NCI-H2107 treated with DMSO at 0.1 percent for 48 hours (cell line): Measurements from ENCODE around the gene MX1.
A peak's percentile ranks its signal among the peaks of the same experiment; 100 is the strongest.
"Not testable (repeated sequence)": the region's sequence is repeated elsewhere in the genome, so short reads cannot be mapped to it uniquely, and the experiment has no call there.

ENCODE experiments used
- DNase-seq: peaks from one replicate; lab custom pipeline; 2025; ENCODE audit not compliant: unreplicated experiment; lab: John Stamatoyannopoulos, UW

Gene MX1

DNA sequence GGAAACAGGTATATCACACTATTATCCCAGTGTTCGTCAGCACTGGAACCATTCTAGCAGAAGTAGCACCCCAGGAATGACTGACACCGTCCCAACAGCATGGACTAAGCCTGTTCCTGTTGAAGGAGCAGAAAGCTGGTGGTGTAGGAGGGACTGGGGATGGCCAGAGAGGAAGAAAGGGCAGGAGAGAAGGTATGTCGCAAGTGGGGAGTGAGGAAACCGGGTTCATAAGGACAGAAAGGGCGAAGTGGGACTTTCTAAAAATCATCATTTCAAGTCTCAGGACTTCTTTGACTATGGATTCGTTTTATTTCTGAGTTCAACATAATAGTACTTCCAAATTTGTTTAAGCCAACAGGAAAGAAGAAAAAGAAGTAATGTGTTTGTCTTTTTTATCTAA is 19.7 kb upstream of the MX1 start:
- no peak for DNase-seq

DNA sequence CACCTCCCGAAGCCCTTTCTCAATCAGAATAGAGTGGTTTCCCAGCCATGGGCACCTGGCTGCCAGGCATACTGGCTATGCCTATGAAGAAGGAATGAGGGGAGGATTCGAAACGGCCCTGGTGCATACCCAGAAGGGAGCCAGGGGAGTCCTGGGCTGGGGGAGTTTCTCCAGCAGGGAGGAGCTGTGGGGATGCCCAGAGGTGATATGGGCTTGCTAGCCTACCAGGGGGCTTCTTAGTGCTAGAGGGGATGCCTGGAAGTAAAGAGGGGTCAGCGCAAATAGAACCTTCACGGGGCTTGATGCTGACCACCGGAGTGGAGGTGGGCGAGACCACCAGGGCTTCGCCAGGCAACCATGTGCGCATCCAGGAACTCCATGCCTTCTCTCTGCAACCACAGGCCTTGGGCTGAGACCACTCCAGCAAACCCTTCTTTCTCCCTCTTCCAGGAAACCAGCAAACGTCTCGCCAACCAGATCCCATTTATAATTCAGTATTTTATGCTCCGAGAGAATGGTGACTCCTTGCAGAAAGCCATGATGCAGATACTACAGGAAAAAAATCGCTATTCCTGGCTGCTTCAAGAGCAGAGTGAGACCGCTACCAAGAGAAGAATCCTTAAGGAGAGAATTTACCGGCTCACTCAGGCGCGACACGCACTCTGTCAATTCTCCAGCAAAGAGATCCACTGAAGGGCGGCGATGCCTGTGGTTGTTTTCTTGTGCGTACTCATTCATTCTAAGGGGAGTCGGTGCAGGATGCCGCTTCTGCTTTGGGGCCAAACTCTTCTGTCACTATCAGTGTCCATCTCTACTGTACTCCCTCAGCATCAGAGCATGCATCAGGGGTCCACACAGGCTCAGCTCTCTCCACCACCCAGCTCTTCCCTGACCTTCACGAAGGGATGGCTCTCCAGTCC is 18.2 kb upstream of the MX1 start:
- no peak for DNase-seq

DNA sequence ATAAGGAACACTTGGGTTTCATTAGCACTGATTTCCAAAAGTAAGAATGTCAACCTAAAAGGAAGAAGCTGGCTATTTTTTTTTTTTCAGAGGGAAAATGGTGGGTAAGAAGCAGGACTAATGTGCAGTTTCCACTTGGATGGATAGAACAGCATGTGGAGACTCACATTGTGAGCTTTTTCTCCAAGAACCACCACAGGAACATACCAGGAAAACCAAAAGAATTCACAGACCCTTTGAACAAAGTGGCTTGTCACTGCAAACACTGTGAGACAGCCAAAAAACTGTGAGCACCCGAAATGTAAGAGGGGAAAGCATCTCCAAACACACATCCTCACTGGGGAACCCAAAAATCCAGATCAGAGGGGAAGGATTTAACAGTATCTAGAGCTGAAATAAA is 15.7 kb upstream of the MX1 start:
- DNase-seq: no peak

DNA sequence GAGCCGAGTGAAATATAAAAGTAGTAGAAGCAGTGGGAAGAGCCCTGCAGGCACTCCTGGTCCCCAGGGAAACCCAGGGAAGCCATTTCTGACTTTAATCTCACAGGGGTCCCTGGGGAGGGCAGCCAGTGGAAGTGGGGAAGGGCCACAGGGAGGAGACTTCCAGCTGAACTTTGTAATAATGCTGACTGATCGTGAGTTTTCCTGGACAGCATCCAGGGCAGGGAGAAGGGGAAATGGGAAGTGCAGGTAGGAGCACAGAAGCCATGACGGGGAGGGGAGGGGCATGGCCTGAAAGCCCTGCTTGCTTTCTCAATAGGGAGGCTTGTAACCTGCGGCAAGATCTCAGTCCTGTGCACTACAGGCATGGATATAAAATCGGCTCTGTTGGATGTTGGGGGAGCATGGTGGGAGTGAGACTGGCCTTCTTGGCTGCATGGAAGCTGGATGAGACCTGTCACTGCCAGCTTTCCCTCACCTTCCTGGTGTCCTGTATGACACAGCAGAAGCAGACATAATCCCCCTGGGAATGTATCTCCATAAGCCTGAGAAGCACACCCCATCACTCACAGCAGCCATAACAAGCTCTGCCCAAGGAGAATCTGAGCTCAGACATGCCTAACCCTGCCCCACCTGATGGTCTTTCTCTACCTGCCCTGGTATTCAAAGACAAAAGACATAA is 15.1 kb upstream of the MX1 start:
- DNase-seq: no peak

DNA sequence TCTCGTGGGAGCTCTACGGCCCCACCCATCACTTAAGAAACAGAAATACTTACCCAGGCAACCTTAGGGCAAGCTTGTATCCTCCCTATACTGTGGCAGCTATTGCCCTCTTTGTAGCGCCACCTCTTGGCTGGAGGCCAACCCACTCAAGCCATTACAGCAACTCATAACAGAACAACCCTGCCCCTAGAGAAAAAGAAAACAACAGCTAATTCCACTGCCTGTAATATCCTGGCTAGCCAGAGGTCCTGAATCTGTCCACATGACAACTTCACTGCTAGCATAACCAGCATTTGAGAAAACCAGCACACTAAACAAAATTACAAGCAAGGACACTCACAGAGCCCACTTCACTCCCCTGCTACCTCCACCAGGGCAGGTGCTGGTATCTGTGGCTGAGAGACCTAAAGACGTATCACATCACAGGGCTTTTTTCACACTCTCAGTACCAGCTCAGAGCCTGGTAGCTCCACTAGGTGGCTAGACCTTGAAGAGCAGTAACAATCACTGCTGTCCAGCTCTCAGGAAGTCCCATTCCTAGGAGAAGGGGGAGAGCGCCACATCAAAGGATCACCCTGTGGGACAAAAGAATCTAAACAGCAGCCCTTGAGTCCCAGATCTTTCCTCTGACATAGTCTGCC is 14.5 kb upstream of the MX1 start:
- DNase-seq: no peak

DNA sequence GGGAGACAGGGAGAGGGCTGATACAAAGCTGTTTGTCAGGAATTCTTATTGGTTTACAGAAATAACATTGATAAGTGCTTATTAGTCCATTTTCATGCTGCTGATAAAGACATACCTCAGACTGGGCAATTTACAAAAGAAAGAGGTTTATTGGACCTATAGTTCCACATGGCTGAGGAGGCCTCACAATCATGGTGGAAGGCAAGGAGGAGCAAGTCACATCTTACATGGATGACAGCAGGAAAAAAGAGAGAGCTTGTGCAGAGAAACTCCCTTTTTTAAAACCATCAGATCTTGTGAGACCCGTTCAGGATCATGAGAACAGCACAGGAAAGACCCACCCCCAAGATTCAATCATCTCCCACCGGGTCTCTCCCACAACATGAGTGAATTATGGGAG is 8.5 kb upstream of the MX1 start:
- DNase-seq: not testable (repeated sequence)

DNA sequence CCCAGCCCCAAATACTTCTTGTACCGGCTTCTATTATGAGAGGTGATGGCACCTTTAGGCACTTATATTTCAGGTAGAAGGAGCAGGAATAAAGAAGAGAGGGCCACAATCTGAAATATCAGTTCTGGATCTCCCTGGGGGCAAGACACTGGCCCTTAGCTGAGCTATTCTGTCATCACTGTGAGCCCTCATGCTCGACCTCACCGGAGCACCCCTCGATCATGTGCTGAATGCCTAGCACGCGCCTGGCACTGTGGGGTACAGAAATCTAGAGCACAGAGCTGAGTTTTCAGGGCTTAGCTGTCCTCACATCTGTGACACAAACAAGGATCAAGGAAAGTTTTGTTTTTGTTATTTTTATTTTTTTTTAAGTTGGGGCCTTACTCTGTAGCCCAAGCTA is 7.6 kb upstream of the MX1 start:
- no peak for DNase-seq

DNA sequence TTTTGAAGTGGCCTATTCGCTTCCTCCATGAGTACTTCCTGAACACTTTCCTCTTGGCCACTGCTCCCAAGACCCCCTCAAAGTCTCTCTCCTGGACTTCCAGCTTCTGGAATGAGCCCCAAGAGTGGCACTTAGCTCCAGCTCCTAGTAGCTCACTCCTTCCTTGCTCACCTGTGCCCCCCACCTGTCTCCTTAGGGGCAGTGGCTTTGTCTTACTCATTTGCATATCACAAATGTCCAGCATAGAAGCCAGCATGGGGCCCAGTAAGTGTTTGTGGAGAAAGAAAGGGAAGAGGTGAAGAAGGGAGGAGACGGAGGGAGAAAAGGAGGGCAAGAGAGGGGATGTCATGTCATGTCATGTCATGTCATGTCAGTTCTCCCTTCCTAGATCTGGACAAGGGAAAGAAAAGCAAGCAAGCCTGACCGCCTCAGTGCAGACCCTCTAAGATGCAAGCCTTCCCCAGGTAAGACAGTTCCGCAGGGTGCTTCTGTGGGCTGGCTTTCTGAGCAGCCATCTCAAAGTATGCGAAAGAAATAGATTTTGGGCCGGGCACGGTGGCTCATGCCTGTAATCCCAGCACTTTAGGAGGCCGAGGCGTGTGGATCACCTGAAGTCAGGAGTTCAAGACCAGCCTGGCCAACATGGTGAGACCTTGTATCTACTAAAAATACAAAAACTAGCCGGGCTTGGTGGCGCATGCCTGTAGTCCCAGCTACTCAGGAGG is 6.9 kb upstream of the MX1 start:
- DNase-seq: no peak

DNA sequence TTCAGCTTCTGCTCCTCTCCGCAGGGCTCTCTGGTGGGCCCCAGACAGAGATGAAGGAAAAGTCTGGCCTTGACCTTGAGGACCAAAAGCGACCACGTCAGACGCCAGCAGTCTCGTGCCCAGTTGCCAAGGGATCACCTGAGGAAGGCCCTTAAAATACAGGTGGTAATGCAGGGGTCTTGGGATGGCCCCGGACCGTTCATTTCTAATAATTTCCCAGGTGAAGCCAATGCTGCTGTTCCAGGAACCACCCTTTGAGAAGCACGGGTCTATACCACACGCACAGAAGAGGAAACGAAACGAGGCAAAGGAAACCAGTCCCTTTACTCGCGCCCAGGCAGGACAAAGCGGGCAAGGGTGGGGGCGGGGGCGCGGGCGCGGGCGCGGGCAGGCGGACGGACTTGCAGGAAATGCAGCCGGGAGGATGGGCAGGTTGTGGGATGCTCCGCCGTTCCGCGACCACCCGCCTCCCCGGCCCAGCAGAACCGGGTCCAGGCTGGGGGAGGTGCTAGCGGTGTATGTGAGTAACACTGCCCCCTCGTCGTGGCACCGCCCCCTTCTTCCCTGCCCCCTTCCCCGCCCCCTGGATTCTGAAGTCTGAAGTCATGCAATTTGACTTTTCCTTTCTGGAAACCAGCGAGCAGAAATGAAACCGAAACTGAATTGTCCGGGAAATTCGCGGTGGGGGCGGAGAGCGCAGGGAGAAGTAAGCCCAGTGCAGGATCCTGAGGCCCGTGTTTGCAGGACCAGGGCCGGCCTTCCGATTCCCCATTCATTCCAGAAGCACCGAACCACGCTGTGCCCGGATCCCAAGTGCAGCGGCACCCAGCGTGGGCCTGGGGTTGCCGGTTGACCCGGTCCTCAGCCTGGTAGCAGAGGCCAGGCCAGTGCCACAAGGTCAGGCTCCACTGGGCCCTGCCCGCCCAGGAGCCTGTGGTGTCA is 5.8 kb upstream of the MX1 start:
- DNase-seq: peak; percentile 48

DNA sequence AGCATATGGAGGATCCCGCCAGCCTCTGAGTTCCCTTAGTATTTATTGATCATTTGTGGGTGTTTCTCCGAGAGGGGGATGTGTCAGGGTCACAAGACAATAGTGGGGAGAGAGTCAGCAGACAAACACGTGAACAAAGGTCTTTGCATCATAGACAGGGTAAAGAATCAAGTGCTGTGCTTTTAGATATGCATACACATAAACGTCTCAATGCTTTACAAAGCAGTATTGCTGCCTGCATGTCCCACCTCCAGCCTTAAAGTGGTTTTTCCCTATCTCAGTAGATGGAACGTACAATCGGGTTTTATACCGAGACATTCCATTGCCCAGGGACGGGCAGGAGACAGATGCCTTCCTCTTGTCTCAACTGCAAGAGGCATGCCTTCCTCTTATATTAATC is 5.0 kb upstream of the MX1 start:
- not testable (repeated sequence) for DNase-seq

DNA sequence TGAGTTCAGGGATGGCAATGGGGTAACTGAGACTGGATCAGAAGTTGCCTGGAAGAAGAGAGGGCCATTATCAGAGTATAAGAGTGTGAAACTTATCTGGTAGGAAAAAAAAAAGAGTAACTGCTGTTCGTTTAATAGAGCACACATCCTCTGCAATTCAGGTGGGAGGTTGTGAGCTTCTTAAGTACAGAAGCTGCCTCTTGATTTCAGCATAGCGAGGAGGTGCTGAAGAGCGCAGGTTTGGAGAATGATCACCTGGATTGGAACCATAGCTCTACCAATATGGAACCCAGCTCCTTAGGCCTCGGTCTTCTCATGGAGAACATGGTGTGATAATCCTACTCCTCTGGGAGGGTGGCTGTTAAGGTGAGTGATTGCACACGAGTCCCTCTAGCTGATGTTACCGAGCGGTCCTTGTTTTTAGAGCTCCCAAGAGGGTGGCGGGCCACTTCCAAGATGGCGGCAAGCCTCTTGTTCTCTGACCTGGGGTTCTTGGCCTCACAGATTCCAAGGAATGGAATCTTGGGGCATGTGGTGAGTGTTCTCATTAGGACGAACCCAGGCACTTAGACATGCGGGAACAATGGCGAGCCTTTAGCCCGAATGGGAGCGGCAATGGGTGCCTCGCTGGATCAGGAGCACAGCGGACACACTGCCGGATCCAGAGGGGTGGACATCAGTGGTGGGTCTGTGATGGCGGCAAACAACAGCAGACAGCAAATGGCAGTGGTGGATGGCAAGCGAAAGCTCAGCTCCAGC is 3.3 kb upstream of the MX1 start:
- DNase-seq: no peak

DNA sequence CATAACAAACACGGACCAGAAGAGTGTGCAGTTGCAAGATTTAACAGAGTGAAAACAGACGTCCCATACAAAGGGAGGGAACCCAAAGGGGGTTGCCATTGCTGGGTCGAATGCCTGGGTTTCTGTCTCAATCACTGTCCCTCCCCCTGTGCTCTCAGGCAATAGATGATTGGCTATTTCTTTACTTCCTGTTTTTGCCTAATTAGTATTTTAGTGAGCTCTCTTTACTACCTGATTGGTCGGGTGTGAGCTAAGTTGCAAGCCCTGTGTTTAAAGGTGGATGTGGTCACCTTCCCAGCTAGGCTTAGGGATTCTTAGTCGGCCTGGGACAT is 2.8 kb upstream of the MX1 start:
- not testable (repeated sequence) for DNase-seq

DNA sequence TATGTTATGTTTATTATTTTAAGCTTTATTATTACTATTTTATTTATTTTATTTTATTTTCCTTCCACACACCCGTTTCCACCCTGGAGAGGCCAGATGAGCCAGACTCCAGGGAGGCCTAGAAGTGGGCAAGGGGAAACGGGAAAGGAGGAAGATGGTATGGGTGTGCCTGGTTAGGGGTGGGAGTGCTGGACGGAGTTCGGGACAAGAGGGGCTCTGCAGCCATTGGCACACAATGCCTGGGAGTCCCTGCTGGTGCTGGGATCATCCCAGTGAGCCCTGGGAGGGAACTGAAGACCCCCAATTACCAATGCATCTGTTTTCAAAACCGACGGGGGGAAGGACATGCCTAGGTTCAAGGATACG is 468 bp upstream of the MX1 start:
- DNase-seq: no peak

DNA sequence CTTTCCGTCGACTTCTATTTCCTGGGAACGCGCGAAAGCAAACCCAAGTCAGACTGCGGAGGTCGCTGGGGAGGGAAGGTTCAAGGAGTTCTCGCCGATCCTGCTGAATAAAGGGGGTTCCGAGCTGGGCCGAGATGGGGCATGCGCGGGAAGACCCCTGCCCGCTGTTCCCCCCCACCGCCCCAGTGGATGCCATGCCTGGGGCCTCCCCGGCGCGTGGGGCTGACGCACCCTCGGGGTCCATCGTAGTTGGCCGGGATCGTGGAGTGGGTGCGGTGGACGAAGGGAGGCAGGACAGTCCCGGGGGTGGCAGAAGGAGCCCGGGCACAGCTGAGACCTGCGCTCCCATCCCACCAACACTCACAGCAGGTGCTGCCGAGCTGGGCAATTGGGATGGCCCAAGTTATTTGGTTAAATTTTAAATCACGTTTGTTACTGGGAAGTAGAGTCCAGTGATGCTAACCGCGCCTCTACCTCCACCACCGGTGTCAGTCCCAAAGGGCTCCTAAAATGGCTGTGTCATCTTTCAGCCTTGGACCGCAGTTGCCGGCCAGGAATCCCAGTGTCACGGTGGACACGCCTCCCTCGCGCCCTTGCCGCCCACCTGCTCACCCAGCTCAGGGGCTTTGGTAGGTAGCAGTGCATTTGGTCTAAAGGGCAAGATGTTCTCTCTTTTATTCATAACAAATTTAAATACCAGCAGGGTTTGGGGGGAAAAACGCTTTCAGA is 801 bp downstream of the MX1 start:
- no peak for DNase-seq

DNA sequence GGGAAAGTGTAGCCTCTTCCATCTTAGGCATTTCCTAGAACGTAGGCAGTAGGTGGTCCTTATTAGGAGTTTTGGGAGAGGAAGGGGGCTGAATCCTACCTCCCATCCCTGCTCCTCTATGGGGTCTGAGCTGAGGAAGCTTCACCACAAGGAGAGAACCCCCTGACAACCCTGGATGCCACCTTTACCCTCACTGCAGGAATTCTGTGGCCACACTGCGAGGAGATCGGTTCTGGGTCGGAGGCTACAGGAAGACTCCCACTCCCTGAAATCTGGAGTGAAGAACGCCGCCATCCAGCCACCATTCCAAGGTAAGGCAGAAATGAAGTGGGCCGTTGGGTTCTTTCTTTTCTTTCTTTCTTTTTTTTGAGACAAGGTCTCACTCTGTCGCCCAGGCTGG is 1.5 kb downstream of the MX1 start:
- DNase-seq: no peak

DNA sequence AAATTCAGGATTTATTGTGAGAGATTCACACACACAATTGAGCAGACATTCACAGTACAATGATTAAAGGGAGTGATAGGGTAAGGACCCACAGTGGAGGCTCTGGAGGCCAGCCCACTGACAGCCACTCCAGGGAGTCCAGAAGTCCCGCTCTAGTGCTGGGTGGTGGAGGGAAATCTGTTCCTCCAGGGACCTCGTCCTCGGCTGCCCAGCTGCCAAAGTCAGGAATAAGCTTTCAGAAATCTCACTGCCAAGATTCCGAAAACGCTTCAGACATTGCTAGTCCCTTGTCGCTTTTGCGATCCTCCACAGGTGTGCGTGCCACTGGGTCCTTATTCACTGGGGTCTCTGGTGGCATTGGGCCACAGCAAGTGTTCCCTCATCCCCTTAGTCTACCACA is 2.3 kb downstream of the MX1 start:
- DNase-seq: no peak

DNA sequence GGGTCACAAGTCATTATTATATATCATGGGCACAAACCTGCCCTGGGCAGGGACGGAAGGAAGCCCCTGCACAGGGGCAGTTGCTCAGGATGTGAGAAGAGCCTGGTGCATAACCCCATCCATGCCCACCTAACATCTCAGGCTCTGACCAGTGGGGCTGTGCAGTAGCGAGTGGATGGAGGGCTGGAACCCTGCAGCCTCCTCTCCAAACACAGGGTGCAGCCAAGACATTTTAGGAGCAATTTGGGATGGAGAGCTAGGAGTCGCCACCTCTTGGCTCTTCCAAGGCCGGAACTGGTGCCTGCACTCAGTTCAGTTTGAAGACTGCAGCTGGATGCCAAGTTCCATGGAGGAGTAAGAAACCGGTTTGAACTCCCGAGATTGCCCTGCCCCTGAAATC is 2.8 kb downstream of the MX1 start:
- no peak for DNase-seq

DNA sequence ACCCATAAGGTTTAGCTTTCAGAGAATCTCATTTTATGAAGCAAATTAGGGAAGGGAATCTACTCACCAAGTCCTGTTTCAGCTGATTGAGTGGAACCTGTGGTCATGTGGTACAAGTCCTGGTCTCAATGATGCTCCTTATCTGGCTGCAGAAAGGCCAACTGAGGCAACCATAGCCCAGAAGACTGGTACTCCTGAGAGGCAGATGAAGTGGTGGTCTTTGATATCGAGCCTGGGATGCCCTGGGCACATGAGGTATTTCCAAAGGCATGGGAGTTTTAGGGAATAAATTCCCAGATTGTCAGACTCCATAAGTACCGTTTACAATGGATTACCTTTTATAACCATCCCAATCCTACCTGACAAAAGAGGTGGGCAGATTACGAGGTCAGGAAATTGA is 3.3 kb downstream of the MX1 start:
- no peak for DNase-seq

DNA sequence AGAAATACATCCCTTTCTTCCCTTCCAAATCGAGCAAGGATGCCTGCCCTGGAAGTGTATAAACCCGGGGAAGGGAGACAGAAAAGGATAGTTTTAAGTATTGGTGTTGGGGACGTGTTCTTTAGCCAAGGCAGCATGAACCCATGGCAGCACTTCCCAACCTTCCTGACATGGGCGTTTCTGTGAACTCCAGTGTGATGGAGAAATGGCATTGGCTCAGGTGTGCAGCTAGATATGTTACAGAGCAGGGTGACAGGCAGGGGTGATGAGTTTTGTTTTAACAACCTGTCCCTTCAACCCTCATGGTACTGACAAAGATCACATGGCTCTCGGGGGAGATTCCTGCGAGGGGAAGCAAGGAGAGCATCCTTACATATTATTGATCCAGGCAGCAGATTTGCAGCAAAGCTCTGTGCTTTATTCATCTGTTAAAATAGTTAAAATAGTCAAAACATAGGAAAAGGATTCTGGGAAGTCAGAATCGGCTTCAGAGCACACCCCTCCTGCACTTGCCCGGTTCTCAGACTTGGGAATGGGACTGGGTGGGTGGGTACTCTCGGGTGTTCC is 4.0 kb downstream of the MX1 start:
- no peak for DNase-seq
